NOMO-1 (cell line): Measurements from ENCODE around the gene FAM181A.

Source experiments
- DNase-seq, 2 experiments: peaks; one replicate each; lab custom pipeline; 2025; ENCODE audit not compliant: unreplicated experiment in 2 of 2; lab: John Stamatoyannopoulos, UW

Gene FAM181A

GRCh38 chr14:93947282-93947681 is 20.1 kb downstream of the FAM181A start:
- DNase-seq = no peak

GRCh38 chr14:93949511-93950075 is 22.4 kb downstream of the FAM181A start:
- DNase-seq = no peak

- DNase-seq = no peak
These were observed 23.9 kb downstream of the FAM181A start for GRCh38 chr14:93950948-93951634.

- no peak for DNase-seq
These were observed 24.7 kb downstream of the FAM181A start for GRCh38 chr14:93951635-93952540.

- no peak for DNase-seq
These were observed 25.7 kb downstream of the FAM181A start for GRCh38 chr14:93952829-93953228.

GRCh38 chr14:93953263-93953662 is 26.1 kb downstream of the FAM181A start:
- DNase-seq = no peak

GRCh38 chr14:93953739-93954515 is 26.8 kb downstream of the FAM181A start:
- no peak for DNase-seq

- no peak for DNase-seq
These were observed 27.3 kb downstream of the FAM181A start for GRCh38 chr14:93954516-93954830.

- peak; percentile 82 to 91 for DNase-seq
These were observed 28.0 kb downstream of the FAM181A start for GRCh38 chr14:93954900-93955849.

- peak in 1 of 2 experiments; percentile 9 for DNase-seq
These were observed 28.8 kb downstream of the FAM181A start for GRCh38 chr14:93955850-93956481.

GRCh38 chr14:93956514-93957332 is 29.6 kb downstream of the FAM181A start:
- DNase-seq = no peak

- no peak for DNase-seq
These were observed 30.2 kb downstream of the FAM181A start for GRCh38 chr14:93957333-93957710.

GRCh38 chr14:93957751-93958566 is 30.8 kb downstream of the FAM181A start:
- DNase-seq = no peak

- DNase-seq = no peak
These were observed 31.6 kb downstream of the FAM181A start for GRCh38 chr14:93958567-93959238.

GRCh38 chr14:93959239-93960107 is 32.3 kb downstream of the FAM181A start:
- peak; percentile 69 to 85 for DNase-seq

GRCh38 chr14:93960108-93960475 is 32.9 kb downstream of the FAM181A start:
- DNase-seq = peak in 1 of 2 experiments; percentile 12
